HEK293 (cell line): ENCODE measurements around the gene GXYLT1.

ENCODE experiments used
- CTCF ChIA-PET: fragments of 350-600 bp; formaldehyde crosslinking; extraction: SDS; loops from one replicate; lab custom pipeline; 2021; ENCODE audit warnings: antibody characterized with exemption; lab: Yijun Ruan, JAX
- POLR2A ChIA-PET: fragments of 300-600 bp; formaldehyde crosslinking; extraction: SDS; loops from one replicate; lab custom pipeline; 2020; ENCODE audit warnings: antibody characterized with exemption, inconsistent platforms; lab: Yijun Ruan, JAX
- H3K27ac ChIP-seq: fragments of 200-500 bp; sonication (Bioruptor generic); 2 replicates; pipeline ENCODE4 v1.5.1; 2014; ENCODE audit warnings: low read depth, low read length, control low read depth, inconsistent platforms; ENCODE audit errors: extremely low read depth
- H3K36me3 ChIP-seq, 2 experiments: fragments of 200-500 bp in 1 of 2; sonication (Bioruptor generic) in 1 of 2; 1 replicate in 1 of 2; 2 replicates in 1 of 2; pipeline ENCODE4 v1.5.1; 2014 to 2017; ENCODE audit warnings: inconsistent platforms in 2 of 2, low read length in 2 of 2; ENCODE audit not compliant: control insufficient read depth in 2 of 2, insufficient read depth in 1 of 2
- H3K4me1 ChIP-seq: fragments of 200-500 bp; sonication (Bioruptor generic); 2 replicates; pipeline ENCODE4 v1.5.1; 2014; ENCODE audit warnings: mild to moderate bottlenecking, low read length, inconsistent platforms; ENCODE audit not compliant: control insufficient read depth, insufficient read depth
- H3K4me3 ChIP-seq: 2 replicates; pipeline ENCODE4 v1.5.1; 2011; ENCODE audit warnings: low read depth, mild to moderate bottlenecking, control low read depth, low read length, moderate library complexity
- H3K9me3 ChIP-seq: fragments of 200-500 bp; sonication (Bioruptor generic); 2 replicates; pipeline ENCODE4 v1.5.1; 2014; ENCODE audit warnings: low read depth, low read length, inconsistent platforms; ENCODE audit not compliant: control insufficient read depth, insufficient read depth
- CTCF ChIP-seq: fragments of 450-650 bp; formaldehyde crosslinking; IDR thresholded peaks from 2 replicates; pipeline ENCODE4 v1.5.1; 2016; ENCODE audit warnings: missing biosample characterization, missing genetic modification characterization
- GLIS1 ChIP-seq: fragments of 450-650 bp; formaldehyde crosslinking; IDR thresholded peaks from 2 replicates; pipeline ENCODE4 v1.5.1; 2016; ENCODE audit warnings: missing biosample characterization, missing genetic modification characterization
- HOXD13 ChIP-seq: sonication (generic); formaldehyde crosslinking; IDR thresholded peaks from 2 replicates; pipeline ENCODE4 v1.8.0; 2022; ENCODE audit warnings: missing genetic modification reagents, borderline replicate concordance
- MYNN ChIP-seq: fragments of 450-650 bp; formaldehyde crosslinking; IDR thresholded peaks from 2 replicates; pipeline ENCODE4 v1.5.1; 2016; ENCODE audit warnings: missing biosample characterization, missing genetic modification characterization, borderline replicate concordance
- PRDM6 ChIP-seq: fragments of 450-650 bp; formaldehyde crosslinking; IDR thresholded peaks from 2 replicates; pipeline ENCODE4 v1.5.1; 2017; ENCODE audit warnings: missing biosample characterization, missing genetic modification characterization
- SCRT1 ChIP-seq: fragments of 450-650 bp; formaldehyde crosslinking; IDR thresholded peaks from 2 replicates; pipeline ENCODE4 v1.5.1; 2016; ENCODE audit warnings: missing biosample characterization, missing genetic modification characterization, borderline replicate concordance
- ZBTB21 ChIP-seq: fragments of 450-650 bp; formaldehyde crosslinking; IDR thresholded peaks from 2 replicates; pipeline ENCODE4 v1.5.1; 2017; ENCODE audit warnings: missing biosample characterization, missing genetic modification characterization
- ZNF114 ChIP-seq: fragments of 450-650 bp; formaldehyde crosslinking; IDR thresholded peaks from 2 replicates; pipeline ENCODE4 v1.5.0; 2017; ENCODE audit warnings: missing biosample characterization, missing genetic modification characterization
- ZNF2 ChIP-seq: fragments of 450-650 bp; formaldehyde crosslinking; IDR thresholded peaks from 2 replicates; pipeline ENCODE4 v1.5.1; 2016; ENCODE audit warnings: missing biosample characterization, missing genetic modification characterization
- ZNF23 ChIP-seq: fragments of 450-650 bp; formaldehyde crosslinking; IDR thresholded peaks from 2 replicates; pipeline ENCODE4 v1.5.1; 2016; ENCODE audit warnings: missing biosample characterization, missing genetic modification characterization, borderline replicate concordance
- ZNF610 ChIP-seq: fragments of 450-650 bp; formaldehyde crosslinking; IDR thresholded peaks from 2 replicates; pipeline ENCODE4 v1.5.1; 2016; ENCODE audit warnings: missing biosample characterization, missing genetic modification characterization, borderline replicate concordance
- ZNF629 ChIP-seq: fragments of 450-650 bp; formaldehyde crosslinking; IDR thresholded peaks from 2 replicates; pipeline ENCODE4 v1.5.1; 2017; ENCODE audit warnings: missing biosample characterization, missing genetic modification characterization
- ZNF654 ChIP-seq: fragments of 450-650 bp; formaldehyde crosslinking; IDR thresholded peaks from 2 replicates; pipeline ENCODE4 v1.5.1; 2016; ENCODE audit warnings: low read depth, missing biosample characterization, missing genetic modification characterization
- ZSCAN30 ChIP-seq: fragments of 450-650 bp; IDR thresholded peaks from 2 replicates; pipeline ENCODE4 v1.5.1; 2018; ENCODE audit warnings: missing biosample characterization, mild to moderate bottlenecking, missing genetic modification characterization, moderate library complexity
- ZXDB ChIP-seq: fragments of 450-650 bp; formaldehyde crosslinking; IDR thresholded peaks from 2 replicates; pipeline ENCODE4 v1.5.1; 2016; ENCODE audit warnings: missing biosample characterization, missing genetic modification characterization
- TF ChIP-seq, protein P1 (sequence below): fragments of 450-650 bp; formaldehyde crosslinking; IDR thresholded peaks from 2 replicates; pipeline ENCODE4 v1.5.1; 2016; ENCODE audit warnings: missing biosample characterization, missing genetic modification characterization
- TF ChIP-seq, protein P2 (sequence below): fragments of 450-650 bp; formaldehyde crosslinking; IDR thresholded peaks from 2 replicates; pipeline ENCODE4; 2016; ENCODE audit warnings: missing biosample characterization, missing genetic modification characterization

GXYLT1 gene

GRCh38 chr12:42130672-42131402 lies 13.8 kb downstream of the GXYLT1 start (continued):
- peak; percentile 50 for TF ChIP-seq PRDM6
- no peak for TF ChIP-seq ZNF114
- peak; percentile 97 for TF ChIP-seq MYNN (tag by site-specific recombination)

GRCh38 chr12:42129595-42130204 lies 15.0 kb downstream of the GXYLT1 start:
- Histone ChIP-seq H3K36me3 (no peaks in the 10 kb centered on the region; a peak in 1 of 3 replicates), H3K4me1 (peaks cover 14% of the 10 kb centered on the region), H3K4me3 (no peak overlapping the region), H3K9me3 (no peaks in the 10 kb centered on the region), H3K27ac (no peak overlapping the region)
- ChIA-PET CTCF (interaction anchor here (0.6 to 2.6 kb wide), 6 partner anchors 26 to 242 kb away, joined by 3 to 13 read pairs (median 3); no protein-coding TSS in a partner anchor), POLR2A (no interaction called here)
- TF ChIP-seq MYNN (tag by site-specific recombination) (peak; percentile 93), ZNF654 (tag by site-specific recombination) (peak; percentile 93), ZSCAN30 (tag by site-specific recombination) (0 out of 2 replicates have a peak, but pooled peaks have one; percentile 41), CTCF (peak; percentile 53; the same call in 1 of the 2 replicates), GLIS1 (tag by site-specific recombination) (no peak), ZBTB21 (no peak), ZNF629 (tag by site-specific recombination) (0 out of 2 replicates have a peak, but pooled peaks have one; percentile 23), ZXDB (tag by site-specific recombination) (0 out of 2 replicates have a peak, but pooled peaks have one; percentile 22)

GRCh38 chr12:42128888-42129287 lies 15.8 kb downstream of the GXYLT1 start:
- Histone ChIP-seq H3K9me3 (no peaks in the 10 kb centered on the region), H3K27ac (no peak overlapping the region), H3K4me1 (peaks cover 14% of the 10 kb centered on the region), H3K4me3 (no peak overlapping the region), H3K36me3 (no peaks in the 10 kb centered on the region; a peak in 1 of 3 replicates)
- CTCF ChIA-PET: interaction anchor here (0.6 to 2.6 kb wide), 10 partner anchors 10 to 386 kb away, joined by 3 to 15 read pairs (median 3); no protein-coding TSS in a partner anchor
- POLR2A ChIA-PET: no interaction called here
- TF ChIP-seq ZNF610 (tag by site-specific recombination) (no peak), SCRT1 (tag by site-specific recombination) (no peak), HOXD13 (CRISPR knock-in tag) (no peak), ZNF2 (tag by site-specific recombination) (no peak), ZNF23 (tag by site-specific recombination) (no peak), ZNF629 (tag by site-specific recombination) (no peak)
- TF ChIP-seq, protein P1, sequence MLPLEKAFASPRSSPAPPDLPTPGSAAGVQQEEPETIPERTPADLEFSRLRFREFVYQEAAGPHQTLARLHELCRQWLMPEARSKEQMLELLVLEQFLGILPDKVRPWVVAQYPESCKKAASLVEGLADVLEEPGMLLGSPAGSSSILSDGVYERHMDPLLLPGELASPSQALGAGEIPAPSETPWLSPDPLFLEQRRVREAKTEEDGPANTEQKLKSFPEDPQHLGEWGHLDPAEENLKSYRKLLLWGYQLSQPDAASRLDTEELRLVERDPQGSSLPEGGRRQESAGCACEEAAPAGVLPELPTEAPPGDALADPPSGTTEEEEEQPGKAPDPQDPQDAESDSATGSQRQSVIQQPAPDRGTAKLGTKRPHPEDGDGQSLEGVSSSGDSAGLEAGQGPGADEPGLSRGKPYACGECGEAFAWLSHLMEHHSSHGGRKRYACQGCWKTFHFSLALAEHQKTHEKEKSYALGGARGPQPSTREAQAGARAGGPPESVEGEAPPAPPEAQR: no peak
- TF ChIP-seq, protein P2, sequence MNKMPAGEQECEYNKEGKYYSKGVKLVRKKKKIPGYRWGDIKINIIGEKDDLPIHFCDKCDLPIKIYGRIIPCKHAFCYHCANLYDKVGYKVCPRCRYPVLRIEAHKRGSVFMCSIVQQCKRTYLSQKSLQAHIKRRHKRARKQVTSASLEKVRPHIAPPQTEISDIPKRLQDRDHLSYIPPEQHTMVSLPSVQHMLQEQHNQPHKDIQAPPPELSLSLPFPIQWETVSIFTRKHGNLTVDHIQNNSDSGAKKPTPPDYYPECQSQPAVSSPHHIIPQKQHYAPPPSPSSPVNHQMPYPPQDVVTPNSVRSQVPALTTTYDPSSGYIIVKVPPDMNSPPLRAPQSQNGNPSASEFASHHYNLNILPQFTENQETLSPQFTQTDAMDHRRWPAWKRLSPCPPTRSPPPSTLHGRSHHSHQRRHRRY (tag by site-specific recombination): no peak
